HCT116 (cell line): ENCODE measurements around the gene CAMK2N2. TPM values are rescaled to one million over a fixed set of nuclear protein-coding genes. Genes with fewer than 3 reads are reported as not detected.

Experiments used
- ATAC-seq: fragments of 200-7000 bp; cut with Tn5 transposase; 2 replicates; pipeline ENCODE4 v1.9.1; 2020; ENCODE audit warnings: mild to moderate bottlenecking, moderate library complexity
- BruUV-seq: library from RNA; stranded (reverse); fragments of 400-500 nt; replicated peaks from 2 replicates; lab custom pipeline; 2021; lab: Mats Ljungman, UMichigan
- CTCF ChIA-PET: fragments of 300-600 bp; sonication (Branson Sonifier 250); formaldehyde crosslinking; loops from one replicate; lab custom pipeline; 2021; ENCODE audit warnings: antibody characterized with exemption; lab: Charles Lee
- POLR2A ChIA-PET: fragments of 300-600, 350-600 bp; sonication (Branson Sonifier 250); formaldehyde crosslinking; loops from one replicate; lab custom pipeline; 2021; ENCODE audit warnings: antibody characterized with exemption; lab: Charles Lee
- RAD21 ChIA-PET, 2 experiments: fragments of 300-600 bp; sonication (Branson Sonifier 250); formaldehyde crosslinking; loops; one replicate each; lab custom pipeline; 2023; ENCODE audit warnings: low total read pairs in 2 of 2; ENCODE audit not compliant: uncharacterized antibody in 2 of 2, unreplicated experiment in 2 of 2, low non-redundant PET in 1 of 2; lab: Charles Lee
- DNase-seq: peaks from one replicate; pipeline ENCODE4 v3.0.0-alpha.2; 2010; ENCODE audit warnings: low read depth, low spot score
- H2AFZ ChIP-seq: fragments of 200-600 bp; shearing (Covaris generic), sonication (generic); 2 replicates; pipeline ENCODE4 v1.6.1; 2017; ENCODE audit warnings: low read depth, mixed run types, mixed read lengths, antibody characterized with exemption, low read length; ENCODE audit not compliant: poor library complexity, severe bottlenecking
- H3K27ac ChIP-seq: 2 replicates; pipeline ENCODE4 v1.5.1; 2012; ENCODE audit warnings: low read depth, low read length
- H3K27me3 ChIP-seq: fragments of 200-600 bp; sonication (generic); 2 replicates; pipeline ENCODE4 v1.6.1; 2016; ENCODE audit warnings: mixed run types, low read length, mixed read lengths; ENCODE audit not compliant: insufficient read depth
- H3K36me3 ChIP-seq, 2 experiments: fragments of 200-500 bp in 1 of 2; fragments of 200-600 bp in 1 of 2; sonication (Bioruptor generic) in 1 of 2; sonication (generic) in 1 of 2; 2 replicates each; pipeline versions ENCODE4 v1.5.1 to v1.6.1; 2014 to 2016; ENCODE audit warnings: low read length in 2 of 2, inconsistent platforms in 1 of 2, mixed read lengths in 1 of 2, mixed run types in 1 of 2; ENCODE audit not compliant: insufficient read depth in 2 of 2, control insufficient read depth in 1 of 2
- H3K4me1 ChIP-seq, 2 experiments: fragments of 200-600 bp in 1 of 2; sonication (generic) in 1 of 2; 2 replicates each; pipeline versions ENCODE4 v1.5.1 to v1.6.1; 2012 to 2017; ENCODE audit warnings: low read length in 2 of 2, inconsistent platforms in 1 of 2, mild to moderate bottlenecking in 1 of 2, mixed read lengths in 1 of 2, mixed run types in 1 of 2, moderate library complexity in 1 of 2; ENCODE audit not compliant: insufficient read depth in 2 of 2, control insufficient read depth in 1 of 2
- H3K4me2 ChIP-seq: fragments of 200-600 bp; sonication (generic); 2 replicates; pipeline ENCODE4 v1.6.1; 2017; ENCODE audit warnings: mixed run types, low read length, mixed read lengths
- H3K4me3 ChIP-seq, 2 experiments: fragments of 200-600 bp in 1 of 2; sonication (generic) in 1 of 2; replicated peaks in 1 of 2; 2 replicates each; pipeline ENCODE4 v1.5.1; 2011 to 2016; ENCODE audit warnings: low read length in 2 of 2, control low read depth in 1 of 2, low read depth in 1 of 2, mild to moderate bottlenecking in 1 of 2, mixed read lengths in 1 of 2, mixed run types in 1 of 2
- H3K79me2 ChIP-seq: fragments of 200-600 bp; sonication (generic); 2 replicates; pipeline ENCODE4 v1.6.1; 2017; ENCODE audit warnings: mild to moderate bottlenecking, mixed run types, low read length, moderate library complexity, mixed read lengths; ENCODE audit not compliant: insufficient read depth
- H3K9ac ChIP-seq: fragments of 200-600 bp; sonication (generic); 2 replicates; pipeline ENCODE4 v1.6.1; 2016; ENCODE audit warnings: low read length, mixed read lengths
- H3K9me2 ChIP-seq: fragments of 200-600 bp; sonication (generic), shearing (Covaris generic); 2 replicates; pipeline ENCODE4 v1.6.1; 2017; ENCODE audit warnings: mixed run types, mild to moderate bottlenecking, moderate library complexity; ENCODE audit not compliant: insufficient read depth
- H3K9me3 ChIP-seq, 2 experiments: fragments of 200-500 bp in 1 of 2; fragments of 200-600 bp in 1 of 2; sonication (Bioruptor generic) in 1 of 2; sonication (generic) in 1 of 2; 2 replicates each; pipeline ENCODE4 v1.6.1; 2014 to 2017; ENCODE audit warnings: low read length in 2 of 2, mixed read lengths in 2 of 2, inconsistent platforms in 1 of 2, low read depth in 1 of 2, mild to moderate bottlenecking in 1 of 2, mixed run types in 1 of 2, moderate library complexity in 1 of 2; ENCODE audit not compliant: control insufficient read depth in 1 of 2, insufficient read depth in 1 of 2
- H4K20me1 ChIP-seq: fragments of 200-600 bp; sonication (generic), shearing (Covaris generic); 2 replicates; pipeline ENCODE4 v1.6.1; 2017; ENCODE audit warnings: mixed run types, mild to moderate bottlenecking, moderate library complexity; ENCODE audit not compliant: insufficient read depth
- ATF3 ChIP-seq: IDR thresholded peaks from 2 replicates; pipeline ENCODE4 v1.6.1; 2012
- CBX3 ChIP-seq: IDR thresholded peaks from 2 replicates; pipeline ENCODE4 v1.6.1; 2012; ENCODE audit warnings: low read depth
- CEBPB ChIP-seq: IDR thresholded peaks from 2 replicates; pipeline ENCODE4 v1.6.1; 2012; ENCODE audit warnings: low read depth
- CTCF ChIP-seq, 3 experiments: fragments of 200-600 bp in 1 of 3; sonication (generic) in 1 of 3; IDR thresholded peaks in 2 of 3; conservative IDR thresholded peaks in 1 of 3; 2 replicates each; pipeline ENCODE4 v1.5.1; 2012 to 2017; ENCODE audit warnings: low read depth in 2 of 3, low read length in 2 of 3, antibody characterized with exemption in 1 of 3, borderline replicate concordance in 1 of 3, control low read depth in 1 of 3, mild to moderate bottlenecking in 1 of 3, mixed read lengths in 1 of 3, mixed run types in 1 of 3, moderate library complexity in 1 of 3; ENCODE audit not compliant: insufficient read depth in 1 of 3
- EGR1 ChIP-seq: IDR thresholded peaks from 2 replicates; pipeline ENCODE4 v1.6.1; 2012; ENCODE audit warnings: low read depth
- ELF1 ChIP-seq: IDR thresholded peaks from 2 replicates; pipeline ENCODE4 v1.6.1; 2012; ENCODE audit warnings: low read depth, borderline replicate concordance
- EZH2 ChIP-seq: fragments of 200-600 bp; sonication (generic); IDR thresholded peaks from 2 replicates; pipeline ENCODE4 v1.6.1; 2017; ENCODE audit warnings: antibody characterized with exemption, mixed run types
- EZH2phosphoT487 ChIP-seq: fragments of 200-600 bp; IDR thresholded peaks from 2 replicates; pipeline ENCODE4 v1.6.1; 2018; ENCODE audit warnings: antibody characterized with exemption, borderline replicate concordance
- FOSL1 ChIP-seq: IDR thresholded peaks from 2 replicates; pipeline ENCODE4 v1.6.1; 2012; ENCODE audit warnings: low read depth
- JUND ChIP-seq: IDR thresholded peaks from 2 replicates; pipeline ENCODE4 v1.6.1; 2012
- MAX ChIP-seq: IDR thresholded peaks from 2 replicates; pipeline ENCODE4 v1.6.1; 2012
- POLR2A ChIP-seq: IDR thresholded peaks from 2 replicates; pipeline ENCODE4 v1.7.0; 2011; ENCODE audit warnings: borderline replicate concordance; ENCODE audit not compliant: insufficient read depth, insufficient read length; ENCODE audit errors: extremely low read depth
- POLR2AphosphoS5 ChIP-seq: IDR thresholded peaks from 2 replicates; pipeline ENCODE4 v1.6.1; 2011; ENCODE audit warnings: mild to moderate bottlenecking, low read depth, low read length, moderate library complexity
- RAD21 ChIP-seq: IDR thresholded peaks from 2 replicates; pipeline ENCODE4 v1.6.1; 2012; ENCODE audit warnings: low read depth, mild to moderate bottlenecking
- REST ChIP-seq: IDR thresholded peaks from 2 replicates; pipeline ENCODE4 v1.6.1; 2012; ENCODE audit warnings: low read depth
- SIN3A ChIP-seq: IDR thresholded peaks from 2 replicates; pipeline ENCODE4 v1.6.1; 2012; ENCODE audit warnings: low read depth
- SP1 ChIP-seq: IDR thresholded peaks from 2 replicates; pipeline ENCODE4 v1.6.1; 2012; ENCODE audit warnings: low read depth
- SRF ChIP-seq: IDR thresholded peaks from 2 replicates; pipeline ENCODE4 v1.6.1; 2012; ENCODE audit warnings: low read depth
- TCF7L2 ChIP-seq: IDR thresholded peaks from 2 replicates; pipeline ENCODE4 v1.7.0; 2011; ENCODE audit warnings: borderline replicate concordance, inconsistent platforms; ENCODE audit not compliant: insufficient read depth, insufficient read length; ENCODE audit errors: extremely low read depth
- YY1 ChIP-seq: IDR thresholded peaks from 2 replicates; pipeline ENCODE4 v1.6.1; 2011; ENCODE audit warnings: low read length, low read depth, moderate library complexity, mild to moderate bottlenecking; ENCODE audit not compliant: insufficient replicate concordance; ENCODE audit errors: extremely low read depth
- ZNF274 ChIP-seq: fragments of 200-500 bp; sonication (Bioruptor generic); IDR thresholded peaks from 2 replicates; pipeline ENCODE4 v1.6.1; 2014; ENCODE audit warnings: mild to moderate bottlenecking, low read depth, low read length, inconsistent platforms
- intact Hi-C: fragments of 100-400 bp; cut with micrococcal nuclease; formaldehyde crosslinking; loops from 2 replicates; pipeline ENCODE4 v1.10.0; 2022
- total RNA-seq: library from RNA; stranded (reverse); gene quantifications from one replicate; pipeline ENCODE4 v1.2.1, GENCODE V29; 2021; ENCODE audit not compliant: unreplicated experiment

The CAMK2N2 gene
- total RNA-seq, 1 experiment from 2014 or later, result 5.1 TPM

- DNase-seq (peak; percentile 91), ATAC-seq (peak; percentile 76)
- Histone ChIP-seq H3K4me1 (peaks cover 3 to 9% of the 10 kb centered on the region in 2 experiments; a peak in 2 of 4 replicates), H3K79me2 (peaks cover 58% of the 10 kb centered on the region), H3K4me3 (peak overlapping the region; percentile 89 to 100), H4K20me1 (no peaks in the 10 kb centered on the region), H3K27me3 (no peaks in the 10 kb centered on the region), H3K9ac (peak overlapping the region; percentile 99), H3K4me2 (peak overlapping the region; percentile 99), H3K9me2 (no peaks in the 10 kb centered on the region), H3K27ac (peak overlapping the region; percentile 82), H3K9me3 (no peaks in the 10 kb centered on the region), H3K36me3 (peaks cover 0 to 9% of the 10 kb centered on the region in 2 experiments; a peak in 1 of 4 replicates), H2AFZ (peak overlapping the region; percentile 8)
- ChIA-PET POLR2A (no interaction called here), RAD21 (no interaction called here), CTCF (interaction anchor here (0.7 to 1.1 kb wide), 8 partner anchors 10 to 355 kb away, joined by 3 to 7 read pairs (median 4); no protein-coding TSS in a partner anchor)
- peak; percentile 58 for TF ChIP-seq YY1
- TF ChIP-seq EGR1, result no peak
- no peak for TF ChIP-seq CEBPB
- no peak for TF ChIP-seq JUND
- TF ChIP-seq REST, result no peak
- no peak for TF ChIP-seq EZH2
- TF ChIP-seq FOSL1, result no peak
- peak in 2 of 3 experiments; percentile 96 to 98; a peak in 4 of 6 replicates for TF ChIP-seq CTCF (IDR thresholded peaks at IDR 0.05 in 2 of 3, conservative IDR thresholded peaks at IDR 0.05 in 1 of 3; ENCODE audit: borderline replicate concordance in 1 of 3, insufficient read depth in 1 of 3, low read depth in 2 of 3, low read length in 2 of 3)
- TF ChIP-seq CBX3, result no peak
- no peak for TF ChIP-seq RAD21
- peak; percentile 64 for TF ChIP-seq POLR2AphosphoS5
- no peak for TF ChIP-seq ATF3
- no peak for TF ChIP-seq POLR2A
- no peak for TF ChIP-seq TCF7L2
- no peak for TF ChIP-seq EZH2phosphoT487
- TF ChIP-seq MAX, result no peak
- TF ChIP-seq ELF1, result no peak
- TF ChIP-seq SP1, result no peak
- no peak for TF ChIP-seq SIN3A
- no peak for TF ChIP-seq SRF
- TF ChIP-seq ZNF274, result no peak
- intact Hi-C loops, result loop anchor here (1.0 kb wide), 1 partner anchor 34 kb away; no protein-coding TSS in a partner anchor
- BruUV-seq, result no TSS peak
These were observed 11.1 kb downstream of the CAMK2N2 start for GRCh38 chr3:184250167-184250828.
